ENCODE measurements around the gene FBN3. TPM values are rescaled to one million over a fixed set of nuclear protein-coding genes. Genes with fewer than 3 reads are reported as not detected.

Gene FBN3
- polyA plus RNA-seq, 1 donor (not counting 4 experiments of a cell fraction or from before 2014, with no cell fraction given): not detected

DNA sequence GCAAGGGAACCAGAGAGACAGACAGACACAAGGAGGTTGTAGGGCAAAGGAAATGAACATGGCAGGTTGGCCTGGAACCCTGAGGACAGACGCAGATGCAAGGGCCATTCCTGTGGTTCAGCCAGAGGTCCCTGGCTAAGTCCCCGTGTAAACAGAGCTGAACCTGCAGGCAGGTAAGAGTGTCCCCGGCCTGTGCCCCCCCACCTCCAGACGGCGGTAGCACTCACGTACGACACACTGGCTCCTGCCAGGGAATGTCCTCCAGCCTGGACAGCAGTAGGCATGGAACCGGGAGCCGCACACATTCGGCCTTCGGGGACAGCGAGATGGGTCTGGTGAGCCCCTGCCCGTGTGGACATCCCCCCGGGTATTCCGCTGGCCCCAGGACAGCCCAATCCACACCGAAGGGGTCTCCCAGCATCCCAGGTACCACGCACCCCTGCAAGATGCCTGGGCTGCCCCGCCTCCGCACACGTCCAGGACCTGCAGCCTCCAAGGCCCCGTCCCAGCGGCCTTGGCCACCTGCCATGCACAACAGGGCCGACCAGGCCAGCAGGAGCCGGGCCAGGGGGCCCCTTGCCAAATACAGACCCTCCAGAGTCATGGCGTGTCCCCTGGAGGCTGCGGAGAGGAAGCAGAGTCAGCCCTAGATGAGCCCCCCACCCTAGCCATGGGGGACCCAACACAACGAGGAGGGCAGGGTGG is 2.4 kb downstream of the FBN3 start:
- dilution Hi-C loops (cut with MboI; ENCODE audit: extremely low pct_ligation_motif_present, low sequenced_read_pairs): no loop called here

DNA sequence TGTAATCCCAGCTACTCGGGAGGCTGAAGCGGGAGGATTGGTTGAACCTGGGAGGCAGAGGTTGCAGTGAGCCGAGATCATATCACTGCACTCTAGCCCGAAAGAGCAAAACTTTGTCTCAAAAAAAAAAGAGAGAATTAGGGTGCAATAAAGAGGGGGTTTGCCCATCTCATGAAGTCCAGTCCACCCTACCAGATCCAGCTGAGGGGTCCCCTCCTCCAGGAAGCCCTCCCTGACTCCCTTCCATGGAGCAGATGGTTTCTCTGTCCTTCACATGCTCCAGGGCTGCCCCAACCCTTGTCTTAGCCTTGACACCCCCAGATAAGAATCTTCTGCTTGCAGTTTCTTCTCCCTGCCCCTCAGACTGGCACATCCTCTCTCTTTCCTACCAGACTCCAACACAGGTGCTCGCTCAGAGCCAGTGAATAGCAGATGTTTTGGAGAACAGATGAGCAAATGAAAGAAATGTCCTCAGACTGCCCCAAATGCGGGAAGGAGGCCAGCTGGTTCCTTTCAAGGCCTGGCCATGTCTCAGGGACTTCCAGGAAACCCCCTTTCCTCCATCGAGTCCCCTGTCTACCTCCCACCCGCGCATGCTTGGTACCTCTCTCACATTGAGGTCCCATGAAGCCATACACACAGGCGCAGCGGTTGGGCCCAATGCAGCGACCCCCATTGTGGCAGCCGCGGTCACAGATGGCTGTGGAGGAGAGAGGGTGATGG is 5.0 kb downstream of the FBN3 start:
- H3K9me1 ChIP-seq (ENCODE audit: control insufficient read depth, extremely low read depth, insufficient read depth, low read length): no peaks in the 10 kb centered on the region
- no peaks in the 10 kb centered on the region for H3K36me3 ChIP-seq (ENCODE audit: control insufficient read depth in 2 of 2, extremely low read depth in 1 of 2, insufficient read depth in 2 of 2, low read length in 2 of 2)
- H2AFZ ChIP-seq (ENCODE audit: control insufficient read depth, low read length): no peak overlapping the region
- no peak overlapping the region for H3K9ac ChIP-seq (ENCODE audit: control insufficient read depth, extremely low read depth, insufficient read depth, low read length)
- dilution Hi-C loops (cut with MboI; ENCODE audit: extremely low pct_ligation_motif_present, low sequenced_read_pairs): no loop called here
- no peaks in the 10 kb centered on the region for H3K79me2 ChIP-seq (ENCODE audit: control insufficient read depth, insufficient read depth, low read length)
- H3K27me3 ChIP-seq (ENCODE audit: control insufficient read depth, extremely low read depth, insufficient read depth, low read length): peaks cover 56% of the 10 kb centered on the region
- H3K27ac ChIP-seq (ENCODE audit: control insufficient read depth, insufficient read depth, low read length): no peak overlapping the region
- H3K4me1 ChIP-seq (ENCODE audit: control insufficient read depth, extremely low read depth, insufficient read depth, low read length): peaks cover 4% of the 10 kb centered on the region
- FAIRE-seq: no peak
- no peak overlapping the region for H3K4me3 ChIP-seq (ENCODE audit: control insufficient read depth in 2 of 3, extremely low read depth in 1 of 3, insufficient read depth in 2 of 3, low read depth in 1 of 3, low read length in 3 of 3)
- DNase-seq (ENCODE audit: low read depth, low spot score): no peak
- no peaks in the 10 kb centered on the region for H3K9me3 ChIP-seq (ENCODE audit: control insufficient read depth, low read depth, low read length)
- H4K20me1 ChIP-seq (ENCODE audit: control insufficient read depth, extremely low read depth, insufficient read depth, low read length): no peaks in the 10 kb centered on the region
- TF ChIP-seq EZH2 (IDR thresholded peaks at IDR 0.05; ENCODE audit: low read length): no peak
- TF ChIP-seq, protein P1, sequence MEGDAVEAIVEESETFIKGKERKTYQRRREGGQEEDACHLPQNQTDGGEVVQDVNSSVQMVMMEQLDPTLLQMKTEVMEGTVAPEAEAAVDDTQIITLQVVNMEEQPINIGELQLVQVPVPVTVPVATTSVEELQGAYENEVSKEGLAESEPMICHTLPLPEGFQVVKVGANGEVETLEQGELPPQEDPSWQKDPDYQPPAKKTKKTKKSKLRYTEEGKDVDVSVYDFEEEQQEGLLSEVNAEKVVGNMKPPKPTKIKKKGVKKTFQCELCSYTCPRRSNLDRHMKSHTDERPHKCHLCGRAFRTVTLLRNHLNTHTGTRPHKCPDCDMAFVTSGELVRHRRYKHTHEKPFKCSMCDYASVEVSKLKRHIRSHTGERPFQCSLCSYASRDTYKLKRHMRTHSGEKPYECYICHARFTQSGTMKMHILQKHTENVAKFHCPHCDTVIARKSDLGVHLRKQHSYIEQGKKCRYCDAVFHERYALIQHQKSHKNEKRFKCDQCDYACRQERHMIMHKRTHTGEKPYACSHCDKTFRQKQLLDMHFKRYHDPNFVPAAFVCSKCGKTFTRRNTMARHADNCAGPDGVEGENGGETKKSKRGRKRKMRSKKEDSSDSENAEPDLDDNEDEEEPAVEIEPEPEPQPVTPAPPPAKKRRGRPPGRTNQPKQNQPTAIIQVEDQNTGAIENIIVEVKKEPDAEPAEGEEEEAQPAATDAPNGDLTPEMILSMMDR (optimal IDR thresholded peaks at IDR 0.05 in 1 of 3, IDR thresholded peaks at IDR 0.05 in 1 of 3, conservative IDR thresholded peaks at IDR 0.05 in 1 of 3; ENCODE audit: extremely low read depth in 1 of 3, insufficient read depth in 2 of 3, low read length in 3 of 3): no peak
- H3K4me2 ChIP-seq (ENCODE audit: control insufficient read depth, extremely low read depth, insufficient read depth, low read depth, low read length): no peak overlapping the region

More for the DNA sequence above, 2.4 kb downstream of the FBN3 start:
- Histone ChIP-seq H3K27me3 (ENCODE audit: control insufficient read depth, extremely low read depth, insufficient read depth, low read length) (peaks cover 74% of the 10 kb centered on the region), H3K27ac (ENCODE audit: control insufficient read depth, insufficient read depth, low read length) (no peak overlapping the region), H3K4me1 (ENCODE audit: control insufficient read depth, extremely low read depth, insufficient read depth, low read length) (peaks cover 4% of the 10 kb centered on the region), H3K4me2 (ENCODE audit: control insufficient read depth, extremely low read depth, insufficient read depth, low read depth, low read length) (no peak overlapping the region), H3K79me2 (ENCODE audit: control insufficient read depth, insufficient read depth, low read length) (no peaks in the 10 kb centered on the region), H3K9ac (ENCODE audit: control insufficient read depth, extremely low read depth, insufficient read depth, low read length) (no peak overlapping the region), H3K36me3 (ENCODE audit: control insufficient read depth in 2 of 2, extremely low read depth in 1 of 2, insufficient read depth in 2 of 2, low read length in 2 of 2) (no peaks in the 10 kb centered on the region), H4K20me1 (ENCODE audit: control insufficient read depth, extremely low read depth, insufficient read depth, low read length) (no peaks in the 10 kb centered on the region), H3K9me3 (ENCODE audit: control insufficient read depth, low read depth, low read length) (no peaks in the 10 kb centered on the region), H3K4me3 (ENCODE audit: control insufficient read depth in 2 of 3, extremely low read depth in 1 of 3, insufficient read depth in 2 of 3, low read depth in 1 of 3, low read length in 3 of 3) (no peak overlapping the region), H3K9me1 (ENCODE audit: control insufficient read depth, extremely low read depth, insufficient read depth, low read length) (no peaks in the 10 kb centered on the region), H2AFZ (ENCODE audit: control insufficient read depth, low read length) (no peak overlapping the region)
- FAIRE-seq: no peak
- DNase-seq (ENCODE audit: low read depth, low spot score): no peak
- TF ChIP-seq, protein P1 (optimal IDR thresholded peaks at IDR 0.05 in 1 of 3, IDR thresholded peaks at IDR 0.05 in 1 of 3, conservative IDR thresholded peaks at IDR 0.05 in 1 of 3; ENCODE audit: extremely low read depth in 1 of 3, insufficient read depth in 2 of 3, low read length in 3 of 3): no peak
- TF ChIP-seq EZH2 (IDR thresholded peaks at IDR 0.05; ENCODE audit: low read length): no peak

Measured in keratinocyte (primary cell).